ENCODE measurements around the gene PSMG4. TPM values are rescaled to one million over a fixed set of nuclear protein-coding genes. Genes with fewer than 3 reads are reported as not detected.

The PSMG4 gene
- total and polyA plus RNA-seq, 4 donors: 12.0 to 38.2 (median 26.0) TPM

DNA sequence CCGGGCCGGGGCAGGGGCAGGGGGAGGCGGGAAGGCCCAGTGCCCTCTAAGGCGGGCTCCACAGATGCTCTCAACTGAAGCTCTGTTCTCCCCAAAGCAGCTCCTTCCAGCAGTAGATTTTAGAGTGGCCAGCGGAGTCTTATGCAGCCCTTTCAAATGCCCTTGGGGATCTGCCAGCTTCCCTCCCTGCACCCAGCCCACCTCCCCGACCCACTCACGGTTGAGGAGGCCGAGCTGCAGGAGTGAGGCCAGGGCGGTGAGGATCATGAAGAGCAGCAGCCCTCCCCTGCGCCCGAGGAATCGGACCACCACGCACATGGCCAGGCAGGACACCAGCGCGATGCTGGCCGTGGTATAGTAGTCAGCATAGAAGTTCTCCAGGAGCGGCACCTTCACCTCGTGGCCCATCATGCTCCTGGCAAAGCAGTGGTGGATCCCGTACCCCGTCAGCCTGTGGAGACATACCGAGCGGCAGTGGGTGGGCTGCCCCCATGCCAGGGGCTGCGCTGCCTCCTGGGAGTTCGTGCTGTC, 28.0 kb downstream of the PSMG4 start:
- Histone ChIP-seq H3K27me3 (ENCODE audit: control insufficient read depth in 1 of 2, insufficient read depth in 2 of 2, low read length in 1 of 2) (no peaks in the 10 kb centered on the region), H3K4me1 (ENCODE audit: control insufficient read depth in 1 of 2, insufficient read depth in 2 of 2, low read length in 2 of 2) (no peaks in the 10 kb centered on the region), H3K36me3 (ENCODE audit: control insufficient read depth in 1 of 2, insufficient read depth in 2 of 2, low read length in 1 of 2) (no peaks in the 10 kb centered on the region), H3K27ac (ENCODE audit: low read depth in 1 of 2, low read length in 2 of 2) (no peak overlapping the region), H3K9me3 (ENCODE audit: control insufficient read depth, low read length) (no peaks in the 10 kb centered on the region), H3K4me3 (ENCODE audit: low read length in 2 of 2) (no peak overlapping the region)
- intact Hi-C loops (cut with DNase I): loop anchor here in 1 of 2 donors (10.0 kb wide), 1 partner anchor 118 kb away; no protein-coding TSS in a partner anchor
- ATAC-seq (ENCODE audit: low FRiP score) (no peak), DNase-seq (peak in 1 of 2 donors; percentile 62)
- WGBS, 2 donors: 94 to 96% methylated on average over 24 of the region's 24 CpGs

DNA sequence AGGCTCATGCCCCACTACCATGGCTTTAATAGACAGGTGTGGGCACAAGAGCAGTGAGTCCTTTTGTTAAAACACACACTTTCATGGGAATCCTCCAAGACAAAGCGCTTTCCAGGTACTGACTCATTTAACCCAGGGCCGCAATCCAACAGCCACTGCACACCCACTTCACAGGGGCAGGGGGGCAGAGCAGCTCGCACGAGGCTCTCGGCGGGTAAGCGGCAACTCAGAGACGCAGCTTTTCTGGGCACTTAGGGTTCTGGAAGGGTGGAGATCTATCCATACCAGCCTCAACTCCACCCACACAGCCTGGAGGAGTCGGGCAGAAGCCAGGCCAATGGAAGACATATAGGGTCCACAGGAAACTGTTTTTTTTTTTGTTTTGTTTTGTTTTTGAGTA, 28.6 kb downstream of the PSMG4 start:
- Histone ChIP-seq H3K4me1 (ENCODE audit: control insufficient read depth in 1 of 2, insufficient read depth in 2 of 2, low read length in 2 of 2) (no peaks in the 10 kb centered on the region), H3K4me3 (ENCODE audit: low read length in 2 of 2) (no peak overlapping the region), H3K9me3 (ENCODE audit: control insufficient read depth, low read length) (no peaks in the 10 kb centered on the region), H3K36me3 (ENCODE audit: control insufficient read depth in 1 of 2, insufficient read depth in 2 of 2, low read length in 1 of 2) (no peaks in the 10 kb centered on the region), H3K27ac (ENCODE audit: low read depth in 1 of 2, low read length in 2 of 2) (no peak overlapping the region), H3K27me3 (ENCODE audit: control insufficient read depth in 1 of 2, insufficient read depth in 2 of 2, low read length in 1 of 2) (no peaks in the 10 kb centered on the region)
- ATAC-seq (ENCODE audit: low FRiP score) (no peak), DNase-seq (peak in 1 of 2 donors; percentile 35)
- 63 to 80% methylated on average over 9 of the region's 9 CpGs for WGBS, 2 donors
- intact Hi-C loops (cut with DNase I): loop anchor here in 1 of 2 donors (10.0 kb wide), 1 partner anchor 117 kb away; no protein-coding TSS in a partner anchor

DNA sequence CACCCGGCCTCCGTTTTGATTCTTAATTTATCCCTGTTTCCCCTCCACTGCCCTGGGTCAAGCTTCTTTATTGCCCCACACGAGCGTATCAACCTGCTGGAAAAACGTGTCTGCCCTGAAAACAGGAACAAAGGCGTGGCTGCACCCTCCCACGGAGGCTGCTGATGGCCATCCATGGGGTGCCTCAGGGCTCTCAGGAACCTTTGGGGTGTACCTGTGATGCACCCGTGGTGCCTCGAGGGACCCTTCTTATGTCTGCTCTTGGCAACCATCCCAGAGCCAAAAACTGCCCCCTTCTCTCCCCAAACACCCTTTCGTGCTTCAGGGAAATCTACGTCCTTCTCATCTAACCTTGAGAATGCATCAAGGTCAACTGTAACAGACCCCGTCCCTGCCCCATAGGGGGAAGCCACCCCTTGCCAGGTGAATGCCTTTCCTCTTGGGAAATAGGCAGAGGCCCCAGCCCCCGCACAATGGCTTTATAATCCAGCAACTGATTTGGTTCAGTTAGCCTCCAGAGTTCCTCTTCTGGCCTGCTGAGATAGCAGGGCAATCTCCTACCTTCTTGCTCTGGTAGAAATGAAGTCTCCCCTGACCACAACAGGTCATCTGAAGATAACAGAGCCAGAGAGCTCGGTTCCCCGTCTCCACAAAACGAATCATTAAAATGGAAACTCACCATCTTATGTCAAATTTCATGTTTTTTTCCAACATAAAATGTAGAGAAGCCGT, 29.4 kb downstream of the PSMG4 start:
- H3K4me3 ChIP-seq (ENCODE audit: low read length in 2 of 2): no peak overlapping the region
- H3K27me3 ChIP-seq (ENCODE audit: control insufficient read depth in 1 of 2, insufficient read depth in 2 of 2, low read length in 1 of 2): no peaks in the 10 kb centered on the region

DNA sequence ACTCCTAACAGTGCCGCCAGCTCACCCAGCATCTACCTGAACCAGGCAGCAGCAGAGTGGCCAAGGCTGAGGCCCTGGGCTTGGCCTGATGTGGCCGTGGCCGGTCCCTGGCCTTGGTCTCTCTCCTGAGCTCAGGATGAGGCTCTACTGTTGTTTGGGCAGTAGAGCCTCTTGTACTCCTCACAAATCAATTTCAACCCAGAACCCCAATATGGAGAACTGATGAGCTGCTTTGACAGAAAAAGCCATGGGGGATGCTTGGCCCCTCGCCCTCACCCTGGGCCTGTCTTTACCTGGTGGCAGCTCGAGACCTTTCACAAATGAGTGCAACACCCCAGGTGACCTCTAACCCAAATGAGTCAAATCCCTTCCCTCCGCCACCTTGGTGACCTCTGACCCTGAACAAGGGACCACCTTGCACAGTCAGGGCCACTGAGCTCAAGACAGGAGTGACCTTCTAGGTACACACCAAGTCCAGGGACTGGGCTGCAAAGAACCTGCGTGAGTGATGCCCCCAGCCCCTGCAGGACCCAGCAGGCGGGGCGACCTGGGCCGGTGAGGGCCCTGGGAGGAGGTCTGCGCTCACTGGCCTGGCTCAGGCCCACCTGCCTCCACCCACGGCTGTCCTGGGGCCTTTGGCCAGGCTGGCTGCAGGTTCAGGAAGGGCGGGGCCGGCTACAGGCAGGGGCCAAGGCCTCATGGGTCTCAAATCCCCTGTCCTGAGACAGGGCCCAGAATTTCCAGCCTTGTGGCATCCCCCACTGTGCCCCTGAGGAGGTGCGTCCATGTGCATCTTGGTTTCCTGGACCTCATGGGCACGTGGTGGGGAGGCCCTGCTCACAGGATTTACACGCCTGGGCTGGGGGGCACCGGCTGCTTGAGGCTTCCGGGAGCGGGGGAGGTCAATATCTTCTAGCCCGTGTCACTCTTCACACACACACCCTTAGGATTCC, 30.2 kb downstream of the PSMG4 start:
- H3K4me1 ChIP-seq (ENCODE audit: control insufficient read depth in 1 of 2, insufficient read depth in 2 of 2, low read length in 2 of 2): no peaks in the 10 kb centered on the region
- DNase-seq (peak in 1 of 2 donors; percentile 58), ATAC-seq (ENCODE audit: low FRiP score) (peak; percentile 23)
- no peak overlapping the region for H3K27ac ChIP-seq (ENCODE audit: low read depth in 1 of 2, low read length in 2 of 2)
- H3K27me3 ChIP-seq (ENCODE audit: control insufficient read depth in 1 of 2, insufficient read depth in 2 of 2, low read length in 1 of 2): no peaks in the 10 kb centered on the region
- WGBS, 2 donors: 88 to 92% methylated on average over 21 of the region's 21 CpGs
- no peaks in the 10 kb centered on the region for H3K9me3 ChIP-seq (ENCODE audit: control insufficient read depth, low read length)
- H3K36me3 ChIP-seq (ENCODE audit: control insufficient read depth in 1 of 2, insufficient read depth in 2 of 2, low read length in 1 of 2): no peaks in the 10 kb centered on the region
- intact Hi-C loops (cut with DNase I): loop anchor here in 1 of 2 donors (10.0 kb wide), 1 partner anchor 116 kb away; no protein-coding TSS in a partner anchor
- no peak overlapping the region for H3K4me3 ChIP-seq (ENCODE audit: low read length in 2 of 2)

More for the DNA sequence above, 29.4 kb downstream of the PSMG4 start:
- Histone ChIP-seq H3K9me3 (ENCODE audit: control insufficient read depth, low read length) (no peaks in the 10 kb centered on the region), H3K4me1 (ENCODE audit: control insufficient read depth in 1 of 2, insufficient read depth in 2 of 2, low read length in 2 of 2) (no peaks in the 10 kb centered on the region), H3K27ac (ENCODE audit: low read depth in 1 of 2, low read length in 2 of 2) (no peak overlapping the region), H3K36me3 (ENCODE audit: control insufficient read depth in 1 of 2, insufficient read depth in 2 of 2, low read length in 1 of 2) (no peaks in the 10 kb centered on the region)
- 90 to 91% methylated on average over 17 of the region's 17 CpGs for WGBS, 2 donors
- ATAC-seq (ENCODE audit: low FRiP score) (no peak), DNase-seq (peak in 1 of 2 donors; percentile 53)
- intact Hi-C loops (cut with DNase I): loop anchor here in 1 of 2 donors (10.0 kb wide), 1 partner anchor 117 kb away; no protein-coding TSS in a partner anchor

DNA sequence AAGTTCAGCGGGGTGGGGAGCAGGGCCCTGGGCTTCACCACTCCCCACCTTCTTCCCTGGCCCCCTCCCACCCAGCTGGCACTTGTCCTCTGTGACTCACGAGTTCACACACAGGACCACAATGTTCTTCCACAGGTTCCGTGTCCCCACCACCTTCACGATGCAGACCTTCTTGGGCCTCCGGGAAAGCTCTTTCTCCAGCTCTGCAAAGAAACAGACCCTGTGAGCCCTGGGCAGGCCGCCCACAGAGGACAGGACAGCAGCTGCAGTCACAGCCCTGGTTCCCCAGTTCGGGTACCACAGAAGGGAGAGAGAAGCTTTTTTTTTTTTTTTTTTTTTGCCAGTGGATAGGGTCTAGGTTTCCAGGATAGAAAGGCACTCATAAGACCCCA, 30.9 kb downstream of the PSMG4 start:
- no peak overlapping the region for H3K27ac ChIP-seq (ENCODE audit: low read depth in 1 of 2, low read length in 2 of 2)
- peak in 1 of 2 donors; percentile 52 for DNase-seq
- no peak for ATAC-seq (ENCODE audit: low FRiP score)
- H3K9me3 ChIP-seq (ENCODE audit: control insufficient read depth, low read length): no peaks in the 10 kb centered on the region
- no peaks in the 10 kb centered on the region for H3K4me1 ChIP-seq (ENCODE audit: control insufficient read depth in 1 of 2, insufficient read depth in 2 of 2, low read length in 2 of 2)
- 79 to 81% methylated on average over 7 of the region's 7 CpGs for WGBS, 2 donors
- H3K27me3 ChIP-seq (ENCODE audit: control insufficient read depth in 1 of 2, insufficient read depth in 2 of 2, low read length in 1 of 2): no peaks in the 10 kb centered on the region
- no peak overlapping the region for H3K4me3 ChIP-seq (ENCODE audit: low read length in 2 of 2)
- intact Hi-C loops (cut with DNase I): loop anchor here in 1 of 2 donors (10.0 kb wide), 1 partner anchor 115 kb away; no protein-coding TSS in a partner anchor
- H3K36me3 ChIP-seq (ENCODE audit: control insufficient read depth in 1 of 2, insufficient read depth in 2 of 2, low read length in 1 of 2): no peaks in the 10 kb centered on the region

DNA sequence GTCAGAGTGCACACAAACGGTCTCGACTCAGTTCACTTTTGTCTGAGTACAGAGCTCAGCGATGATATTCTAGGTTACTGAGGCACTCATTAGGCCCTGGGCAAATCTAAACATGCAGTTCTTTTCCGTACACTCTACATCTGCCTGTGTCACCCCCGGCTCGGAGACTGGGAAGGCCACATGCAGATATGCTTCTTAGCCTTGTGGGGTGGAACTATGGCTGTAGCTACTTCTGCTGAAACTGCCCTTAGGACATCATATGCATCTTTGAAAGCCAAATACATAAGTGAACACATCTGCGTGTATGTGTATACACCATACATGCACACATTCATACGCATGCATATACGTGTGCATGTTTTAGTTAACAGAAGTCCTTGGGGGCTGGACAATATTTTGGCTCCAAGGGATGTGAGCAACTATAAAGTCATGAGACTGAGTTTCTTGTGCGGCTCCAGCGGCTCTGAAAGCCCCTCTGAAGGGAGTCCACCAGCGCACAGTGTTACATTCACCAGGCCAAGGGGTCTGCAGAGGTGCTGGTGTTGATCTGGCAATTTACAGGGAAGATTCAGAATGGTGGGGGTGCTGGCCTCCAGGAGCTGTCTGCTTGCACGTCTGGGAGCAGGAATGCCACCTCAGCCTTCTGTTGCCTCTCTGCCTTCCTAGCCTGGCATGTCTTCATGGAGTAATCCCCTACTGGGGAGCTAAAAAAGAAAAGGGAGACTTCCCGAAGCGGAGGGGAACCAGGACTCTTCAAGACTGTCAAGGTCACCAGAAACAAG, 31.6 kb downstream of the PSMG4 start:
- H3K9me3 ChIP-seq (ENCODE audit: control insufficient read depth, low read length): no peaks in the 10 kb centered on the region
- DNase-seq (peak in 1 of 2 donors; percentile 3), ATAC-seq (ENCODE audit: low FRiP score) (no peak)
- H3K4me1 ChIP-seq (ENCODE audit: control insufficient read depth in 1 of 2, insufficient read depth in 2 of 2, low read length in 2 of 2): no peaks in the 10 kb centered on the region
- intact Hi-C loops (cut with DNase I): no loop called here
- no peaks in the 10 kb centered on the region for H3K27me3 ChIP-seq (ENCODE audit: control insufficient read depth in 1 of 2, insufficient read depth in 2 of 2, low read length in 1 of 2)
- no peak overlapping the region for H3K27ac ChIP-seq (ENCODE audit: low read depth in 1 of 2, low read length in 2 of 2)
- H3K4me3 ChIP-seq (ENCODE audit: low read length in 2 of 2): no peak overlapping the region
- no peaks in the 10 kb centered on the region for H3K36me3 ChIP-seq (ENCODE audit: control insufficient read depth in 1 of 2, insufficient read depth in 2 of 2, low read length in 1 of 2)
- 85 to 87% methylated on average over 15 of the region's 15 CpGs for WGBS, 2 donors

DNA sequence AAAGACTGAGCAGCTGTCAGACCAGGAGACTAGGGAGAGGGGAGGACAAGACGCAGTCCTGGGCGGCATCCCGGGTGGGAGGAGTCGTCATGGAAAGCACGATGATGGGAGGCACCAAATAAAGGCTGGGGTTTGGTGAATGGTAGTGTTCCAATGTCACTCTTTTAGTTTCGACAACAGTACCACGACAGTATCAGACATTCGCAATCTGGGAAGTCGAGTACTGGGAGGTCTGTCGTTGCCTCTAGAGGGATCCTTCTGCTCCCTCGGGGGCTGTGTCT, 32.1 kb downstream of the PSMG4 start:
- ATAC-seq (ENCODE audit: low FRiP score) (no peak), DNase-seq (peak in 1 of 2 donors; percentile 71)
- no peaks in the 10 kb centered on the region for H3K27me3 ChIP-seq (ENCODE audit: control insufficient read depth in 1 of 2, insufficient read depth in 2 of 2, low read length in 1 of 2)
- no peaks in the 10 kb centered on the region for H3K4me1 ChIP-seq (ENCODE audit: control insufficient read depth in 1 of 2, insufficient read depth in 2 of 2, low read length in 2 of 2)
- 83 to 89% methylated on average over 11 of the region's 11 CpGs for WGBS, 2 donors
- H3K9me3 ChIP-seq (ENCODE audit: control insufficient read depth, low read length): no peaks in the 10 kb centered on the region
- H3K27ac ChIP-seq (ENCODE audit: low read depth in 1 of 2, low read length in 2 of 2): no peak overlapping the region
- intact Hi-C loops (cut with DNase I): no loop called here
- H3K4me3 ChIP-seq (ENCODE audit: low read length in 2 of 2): no peak overlapping the region
- no peaks in the 10 kb centered on the region for H3K36me3 ChIP-seq (ENCODE audit: control insufficient read depth in 1 of 2, insufficient read depth in 2 of 2, low read length in 1 of 2)

DNA sequence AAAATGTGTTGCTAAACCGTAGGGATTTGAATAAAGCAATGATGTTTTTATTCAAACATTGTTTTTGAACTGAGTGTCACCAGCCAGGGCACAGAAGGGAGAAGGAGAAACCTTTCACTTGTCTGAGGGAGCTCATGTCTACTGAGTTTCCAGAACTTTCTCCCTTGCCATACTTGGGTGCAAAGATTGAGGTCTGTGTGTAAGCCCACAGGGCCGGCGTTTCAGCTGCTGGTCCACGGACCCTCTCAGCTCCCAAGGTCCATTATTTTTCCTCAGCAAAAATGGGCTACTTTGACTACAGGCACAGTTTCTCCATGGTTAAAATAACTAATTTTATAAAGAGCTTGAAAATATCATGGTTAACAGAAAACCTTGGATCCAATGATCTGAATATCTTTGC, 32.6 kb downstream of the PSMG4 start:
- Histone ChIP-seq H3K9me3 (ENCODE audit: control insufficient read depth, low read length) (no peaks in the 10 kb centered on the region), H3K27me3 (ENCODE audit: control insufficient read depth in 1 of 2, insufficient read depth in 2 of 2, low read length in 1 of 2) (no peaks in the 10 kb centered on the region), H3K4me1 (ENCODE audit: control insufficient read depth in 1 of 2, insufficient read depth in 2 of 2, low read length in 2 of 2) (no peaks in the 10 kb centered on the region), H3K27ac (ENCODE audit: low read depth in 1 of 2, low read length in 2 of 2) (no peak overlapping the region), H3K4me3 (ENCODE audit: low read length in 2 of 2) (no peak overlapping the region), H3K36me3 (ENCODE audit: control insufficient read depth in 1 of 2, insufficient read depth in 2 of 2, low read length in 1 of 2) (no peaks in the 10 kb centered on the region)
- 87 to 91% methylated on average over 4 of the region's 4 CpGs for WGBS, 2 donors
- ATAC-seq (ENCODE audit: low FRiP score) (no peak), DNase-seq (peak in 1 of 2 donors; percentile 15)
- intact Hi-C loops (cut with DNase I): no loop called here

Data from aorta (tissue), 5 donors.